GM12878 (cell line): ENCODE measurements around the gene GAS2L2. TPM values are rescaled to one million over a fixed set of nuclear protein-coding genes. Genes with fewer than 3 reads are reported as not detected.

Source experiments
- ATAC-seq: fragments of 200-7000 bp; cut with Tn5 transposase; 3 replicates; pipeline ENCODE4 v1.9.1; 2020; ENCODE audit warnings: mild to moderate bottlenecking, moderate library complexity
- BruUV-seq: library from RNA; stranded (reverse); fragments of 400-500 nt; replicated peaks from 2 replicates; lab custom pipeline; 2021; lab: Mats Ljungman, UMichigan
- CTCF ChIA-PET: fragments of 300-600 bp; sonication (Branson Sonifier 250); formaldehyde crosslinking; extraction: SDS; loops from one replicate; lab custom pipeline; 2021; ENCODE audit warnings: inconsistent platforms; lab: Yijun Ruan, JAX
- POLR2A ChIA-PET: fragments of 350-600 bp; formaldehyde crosslinking; extraction: SDS; loops from one replicate; lab custom pipeline; 2021; ENCODE audit warnings: inconsistent platforms; lab: Charles Lee
- RAD21 ChIA-PET: fragments of 300-600 bp; sonication (Branson Sonifier 250); formaldehyde crosslinking; loops from one replicate; lab custom pipeline; 2023; ENCODE audit warnings: antibody characterized with exemption; ENCODE audit not compliant: unreplicated experiment; lab: Charles Lee
- SMC1A ChIA-PET: fragments of 300-600 bp; sonication (Branson Sonifier 250); formaldehyde crosslinking; loops from one replicate; lab custom pipeline; 2023; ENCODE audit not compliant: unreplicated experiment, uncharacterized antibody; lab: Charles Lee
- DNase-seq: peaks from one replicate; pipeline ENCODE4 v3.0.0-alpha.2; 2011; ENCODE audit warnings: low read depth, low spot score
- FAIRE-seq: peaks from 3 replicates; lab custom pipeline; 2011; peaks lifted over from hg19 to GRCh38; lab: Jason Lieb, UNC
- H2AFZ ChIP-seq: 2 replicates; pipeline ENCODE4 v1.6.0; 2011; ENCODE audit warnings: low read depth, low read length, control low read depth; ENCODE audit not compliant: control insufficient read depth
- H3K27ac ChIP-seq: 2 replicates; pipeline ENCODE4 v1.5.1; 2011; ENCODE audit warnings: control low read depth; ENCODE audit not compliant: control insufficient read depth, insufficient read depth
- H3K27me3 ChIP-seq, 2 experiments: replicated peaks in 1 of 2; 2 replicates each; pipeline versions ENCODE4 v1.6.0 to v1.6.1; 2011; ENCODE audit warnings: low read length in 1 of 2; ENCODE audit not compliant: control insufficient read depth in 2 of 2, insufficient read depth in 2 of 2
- H3K36me3 ChIP-seq, 2 experiments: 2 replicates each; pipeline ENCODE4 v1.5.1; 2011; ENCODE audit warnings: low read length in 1 of 2; ENCODE audit not compliant: control insufficient read depth in 2 of 2, insufficient read depth in 2 of 2
- H3K4me1 ChIP-seq: 2 replicates; pipeline ENCODE4 v1.6.1; 2011; ENCODE audit warnings: mild to moderate bottlenecking, low read length, moderate library complexity, mixed read lengths; ENCODE audit not compliant: control insufficient read depth, insufficient read depth
- H3K4me2 ChIP-seq: 2 replicates; pipeline ENCODE4 v1.6.0; 2011; ENCODE audit warnings: control low read depth; ENCODE audit not compliant: control insufficient read depth, insufficient read depth
- H3K4me3 ChIP-seq: fragments of 200-600 bp; sonication (generic); 2 replicates; pipeline ENCODE4 v1.5.1; 2016
- H3K79me2 ChIP-seq: 2 replicates; pipeline ENCODE4 v1.6.0; 2011; ENCODE audit warnings: low read length; ENCODE audit not compliant: control insufficient read depth, insufficient read depth
- H3K9ac ChIP-seq: 2 replicates; pipeline ENCODE4 v1.8.0; 2011; ENCODE audit warnings: low read length, control low read depth, mixed read lengths; ENCODE audit not compliant: control insufficient read depth, insufficient read depth
- H3K9me3 ChIP-seq: replicated peaks from 3 replicates; pipeline ENCODE4 v1.5.1; 2011; ENCODE audit warnings: mild to moderate bottlenecking, low read length; ENCODE audit not compliant: control insufficient read depth, insufficient read depth
- H4K20me1 ChIP-seq: 2 replicates; pipeline ENCODE4 v1.6.0; 2011; ENCODE audit not compliant: control insufficient read depth, insufficient read depth
- BACH1 ChIP-seq: fragments of 450-650 bp; IDR thresholded peaks from 2 replicates; pipeline ENCODE4 v1.6.1; 2017; ENCODE audit warnings: mild to moderate bottlenecking, borderline replicate concordance
- BHLHE40 ChIP-seq, 2 experiments: fragments of 450-650 bp in 1 of 2; IDR thresholded peaks; 2 replicates each; pipeline ENCODE4 v1.6.1; 2011 to 2017; ENCODE audit warnings: low read depth in 2 of 2, borderline replicate concordance in 1 of 2, improper control_type of control experiment in 1 of 2, low read length in 1 of 2, mild to moderate bottlenecking in 1 of 2
- CBX3 ChIP-seq: fragments of 200-600 bp; sonication (generic); IDR thresholded peaks from 2 replicates; pipeline ENCODE4 v1.6.1; 2016; ENCODE audit warnings: low read depth, borderline replicate concordance
- FOXK2 ChIP-seq: fragments of 450-650 bp; IDR thresholded peaks from 2 replicates; pipeline ENCODE4 v1.6.1; 2017; ENCODE audit warnings: mild to moderate bottlenecking, moderate library complexity
- JUND ChIP-seq: IDR thresholded peaks from 2 replicates; pipeline ENCODE4 v1.6.1; 2012; ENCODE audit warnings: low read depth, mild to moderate bottlenecking, low read length, improper control_type of control experiment, moderate library complexity
- NR2C2 ChIP-seq: IDR thresholded peaks from 2 replicates; pipeline ENCODE4 v1.6.1; 2011; ENCODE audit warnings: borderline replicate concordance, low read depth; ENCODE audit not compliant: control insufficient read depth, insufficient read length
- POLR2AphosphoS2 ChIP-seq: IDR thresholded peaks from 2 replicates; pipeline ENCODE4 v1.6.1; 2011; ENCODE audit warnings: low read depth, mild to moderate bottlenecking, low read length, improper control_type of control experiment, moderate library complexity
- SMAD5 ChIP-seq: IDR thresholded peaks from 2 replicates; pipeline ENCODE4 v1.6.1; 2016; ENCODE audit warnings: antibody characterized with exemption, low read depth
- WGBS: methylation state at CpG from one replicate; pipeline ENCODE4 v1.1.6; 2016; ENCODE audit warnings: low lambda C conversion rate; ENCODE audit not compliant: insufficient replicate concordance, insufficient coverage; ENCODE audit errors: missing lambda C conversion rate; 5-methylcytosine and 5-hydroxymethylcytosine counted together
- in situ Hi-C: fragments of 300-500 bp; cut with MboI; formaldehyde crosslinking; loops from 9 replicates; pipeline ENCODE4 v1.14.3; 2018; ENCODE audit warnings: mixed read lengths
- intact Hi-C: fragments of 100-400 bp; cut with micrococcal nuclease; formaldehyde crosslinking; loops from one replicate; pipeline ENCODE4 v1.14.2; 2022; ENCODE audit not compliant: unreplicated experiment
- polyA plus RNA-seq, 11 experiments: library from polyadenylated mRNA; depleted of rRNA in 4 of 11; unstranded in 6 of 11; stranded (reverse) in 5 of 11; fragments of >200 nt; fragmentation: Nextera tagmentation in 4 of 11; fragmentation: Illumina TruSeq in 1 of 11; extraction: Ambion mirVana in 4 of 11; extraction: Trizol in 1 of 11; gene quantifications; 1 replicate in 1 of 11; 2 replicates in 10 of 11; pipeline versions ENCODE4 v1.2.1 to v1.2.3, GENCODE V29; 2011 to 2016; ENCODE audit warnings: inconsistent platforms in 2 of 11, missing spikeins in 2 of 11, low read depth in 1 of 11
- total RNA-seq, 4 experiments: library from RNA; depleted of rRNA in 3 of 4; stranded (reverse); fragments of >200 nt in 3 of 4; fragmentation: Illumina TruSeq in 1 of 4; extraction: Trizol in 1 of 4; gene quantifications; 2 replicates each; pipeline versions ENCODE4 v1.2.1 to v1.2.3, GENCODE V29; 2013 to 2021
- TF ChIP-seq, protein P1 (sequence below): fragments of 450-650 bp; IDR thresholded peaks from 2 replicates; pipeline ENCODE4 v1.6.1; 2016; ENCODE audit warnings: mild to moderate bottlenecking, moderate library complexity, borderline replicate concordance

The GAS2L2 gene
- total and polyA plus RNA-seq, 10 of the 15 experiments (the other 5 are each of a cell fraction or from before 2014, with no cell fraction given) = 0.01 TPM; not detected in 9

GRCh38 chr17:35791681-35792350, 38.8 kb upstream of the GAS2L2 start:
- Histone ChIP-seq H3K4me3 (no peak overlapping the region), H2AFZ (no peak overlapping the region), H3K4me2 (no peak overlapping the region), H3K9ac (no peak overlapping the region), H3K9me3 (no peaks in the 10 kb centered on the region), H4K20me1 (no peaks in the 10 kb centered on the region; the same call in 1 of the 2 replicates), H3K27me3 (peaks cover 12 to 15% of the 10 kb centered on the region in 2 experiments), H3K79me2 (no peaks in the 10 kb centered on the region), H3K4me1 (peaks cover 4% of the 10 kb centered on the region), H3K27ac (no peak overlapping the region), H3K36me3 (no peaks in the 10 kb centered on the region)
- in situ Hi-C loops (no loop called here), intact Hi-C loops (no loop called here)
- RAD21 ChIA-PET = interaction anchor here (0.6 kb wide), 1 partner anchor 42 kb away, joined by 4 read pairs; no protein-coding TSS in a partner anchor
- no peak for DNase-seq
- 19% methylated on average over 9 of the region's 9 CpGs for WGBS
- TF ChIP-seq BHLHE40 (IDR thresholded peaks at IDR 0.05; ENCODE audit: borderline replicate concordance in 1 of 2, low read depth in 2 of 2, low read length in 1 of 2) = peak in 1 of 2 experiments; percentile 54; a peak in 1 of 4 replicates
- no peak for TF ChIP-seq CBX3
- TF ChIP-seq POLR2AphosphoS2 = no peak
- POLR2A ChIA-PET = no interaction called here
- SMC1A ChIA-PET = interaction anchor here (0.6 kb wide), 1 partner anchor 1375 kb away, joined by 3 read pairs; no protein-coding TSS in a partner anchor
- no peak for FAIRE-seq
- BruUV-seq = no TSS peak
- ATAC-seq = peak; percentile 28; the same call in 2 of the 3 replicates
- CTCF ChIA-PET = interaction anchor here (1.6 to 2.0 kb wide), 2 partner anchors 17 to 28 kb away, joined by 7 to 9 read pairs; no protein-coding TSS in a partner anchor

DNA sequence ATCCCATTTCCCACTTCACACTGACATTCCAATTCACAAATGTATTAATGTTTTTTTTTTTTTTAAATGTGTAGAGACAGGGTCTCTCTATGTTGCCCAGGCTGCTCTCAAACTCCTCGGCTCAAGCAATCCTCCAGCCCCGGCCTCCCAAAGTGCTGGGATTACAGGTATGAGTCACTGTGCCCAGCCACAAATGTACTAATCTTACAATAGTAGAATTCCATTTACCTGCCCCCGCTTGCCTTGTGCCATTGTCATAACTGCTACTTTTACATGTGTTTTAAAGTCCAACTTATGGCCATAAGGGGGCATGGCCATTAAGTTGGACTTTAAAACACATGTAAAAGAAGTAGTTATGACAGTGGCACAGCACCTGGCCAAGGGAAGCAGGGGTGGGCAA, 37.8 kb upstream of the GAS2L2 start:
- TF ChIP-seq NR2C2 (no peak), FOXK2 (no peak), BACH1 (no peak), JUND (no peak), SMAD5 (no peak)
- TF ChIP-seq, protein P1, sequence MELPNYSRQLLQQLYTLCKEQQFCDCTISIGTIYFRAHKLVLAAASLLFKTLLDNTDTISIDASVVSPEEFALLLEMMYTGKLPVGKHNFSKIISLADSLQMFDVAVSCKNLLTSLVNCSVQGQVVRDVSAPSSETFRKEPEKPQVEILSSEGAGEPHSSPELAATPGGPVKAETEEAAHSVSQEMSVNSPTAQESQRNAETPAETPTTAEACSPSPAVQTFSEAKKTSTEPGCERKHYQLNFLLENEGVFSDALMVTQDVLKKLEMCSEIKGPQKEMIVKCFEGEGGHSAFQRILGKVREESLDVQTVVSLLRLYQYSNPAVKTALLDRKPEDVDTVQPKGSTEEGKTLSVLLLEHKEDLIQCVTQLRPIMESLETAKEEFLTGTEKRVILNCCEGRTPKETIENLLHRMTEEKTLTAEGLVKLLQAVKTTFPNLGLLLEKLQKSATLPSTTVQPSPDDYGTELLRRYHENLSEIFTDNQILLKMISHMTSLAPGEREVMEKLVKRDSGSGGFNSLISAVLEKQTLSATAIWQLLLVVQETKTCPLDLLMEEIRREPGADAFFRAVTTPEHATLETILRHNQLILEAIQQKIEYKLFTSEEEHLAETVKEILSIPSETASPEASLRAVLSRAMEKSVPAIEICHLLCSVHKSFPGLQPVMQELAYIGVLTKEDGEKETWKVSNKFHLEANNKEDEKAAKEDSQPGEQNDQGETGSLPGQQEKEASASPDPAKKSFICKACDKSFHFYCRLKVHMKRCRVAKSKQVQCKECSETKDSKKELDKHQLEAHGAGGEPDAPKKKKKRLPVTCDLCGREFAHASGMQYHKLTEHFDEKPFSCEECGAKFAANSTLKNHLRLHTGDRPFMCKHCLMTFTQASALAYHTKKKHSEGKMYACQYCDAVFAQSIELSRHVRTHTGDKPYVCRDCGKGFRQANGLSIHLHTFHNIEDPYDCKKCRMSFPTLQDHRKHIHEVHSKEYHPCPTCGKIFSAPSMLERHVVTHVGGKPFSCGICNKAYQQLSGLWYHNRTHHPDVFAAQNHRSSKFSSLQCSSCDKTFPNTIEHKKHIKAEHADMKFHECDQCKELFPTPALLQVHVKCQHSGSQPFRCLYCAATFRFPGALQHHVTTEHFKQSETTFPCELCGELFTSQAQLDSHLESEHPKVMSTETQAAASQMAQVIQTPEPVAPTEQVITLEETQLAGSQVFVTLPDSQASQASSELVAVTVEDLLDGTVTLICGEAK = no peak
- no peaks in the 10 kb centered on the region for H3K79me2 ChIP-seq
- no TSS peak for BruUV-seq
- H3K4me2 ChIP-seq = no peak overlapping the region
- no peak for DNase-seq
- FAIRE-seq = no peak
- no peaks in the 10 kb centered on the region for H3K36me3 ChIP-seq
- no peak overlapping the region for H3K27ac ChIP-seq
- no peak for ATAC-seq
- intact Hi-C loops = no loop called here
- ChIA-PET CTCF (no interaction called here), RAD21 (no interaction called here), POLR2A (no interaction called here), SMC1A (no interaction called here)
- peaks cover 12% of the 10 kb centered on the region in 2 experiments for H3K27me3 ChIP-seq
- H4K20me1 ChIP-seq = no peaks in the 10 kb centered on the region; the same call in 1 of the 2 replicates
- in situ Hi-C loops = no loop called here
- no peak overlapping the region for H3K9ac ChIP-seq
- WGBS = 66% methylated on average over 3 of the region's 3 CpGs
- H3K9me3 ChIP-seq = no peaks in the 10 kb centered on the region
- H3K4me1 ChIP-seq = peaks cover 3% of the 10 kb centered on the region
- no peak overlapping the region for H3K4me3 ChIP-seq
- H2AFZ ChIP-seq = no peak overlapping the region
